ENCODE results near the gene CEP19.

GRCh38 chr3:196661400-196661799 is 50.6 kb downstream of the CEP19 start:
- no peak for TF ChIP-seq RAD21 (conservative IDR thresholded peaks at IDR 0.05)
- no peak for TF ChIP-seq EZH2 (IDR thresholded peaks at IDR 0.05; ENCODE audit: borderline replicate concordance, insufficient read depth, low read length, poor library complexity, severe bottlenecking)
- TF ChIP-seq POLR2AphosphoS5 (IDR thresholded peaks at IDR 0.05) = no peak
- TF ChIP-seq EP300 (conservative IDR thresholded peaks at IDR 0.05; ENCODE audit: poor library complexity, severe bottlenecking) = no peak

All from neural cell (in vitro differentiated cells).